Cardiac fibroblast (primary cell): ENCODE data around the gene HERC2.

Experiments used
- DNase-seq, 2 donors: peaks; one replicate each; pipeline versions ENCODE4 v3.0.0 to v3.0.0-alpha.2; 2010; ENCODE audit warnings: low read depth in 2 of 2
- H3K4me3 ChIP-seq, 2 donors: replicated peaks in 1 of 2; 1 replicate in 1 of 2; 2 replicates in 1 of 2; pipeline ENCODE4 v1.5.1; 2011; ENCODE audit warnings: low read depth in 2 of 2, low read length in 2 of 2, mild to moderate bottlenecking in 2 of 2, moderate library complexity in 1 of 2
- CTCF ChIP-seq: IDR thresholded peaks from one replicate; pipeline ENCODE4 v1.5.1; 2011; ENCODE audit warnings: low read depth, mild to moderate bottlenecking, low read length, inconsistent platforms

Gene HERC2

GRCh38 chr15:28115871-28116270, 206.1 kb downstream of the HERC2 start:
- H3K4me3 ChIP-seq = no peak overlapping the region
- DNase-seq = no peak
- TF ChIP-seq CTCF = no peak

GRCh38 chr15:28114721-28115622, 207.0 kb downstream of the HERC2 start:
- no peak for TF ChIP-seq CTCF
- DNase-seq = peak in 1 of 2 donors; percentile 21
- H3K4me3 ChIP-seq = no peak overlapping the region

GRCh38 chr15:28114114-28114455, 207.9 kb downstream of the HERC2 start:
- H3K4me3 ChIP-seq = no peak overlapping the region
- no peak for TF ChIP-seq CTCF
- no peak for DNase-seq

- DNase-seq = no peak
- H3K4me3 ChIP-seq = no peak overlapping the region
- no peak for TF ChIP-seq CTCF
These were observed 208.4 kb downstream of the HERC2 start for GRCh38 chr15:28113394-28114113.

GRCh38 chr15:28112962-28113361, 209.0 kb downstream of the HERC2 start:
- no peak for TF ChIP-seq CTCF
- H3K4me3 ChIP-seq = no peak overlapping the region
- DNase-seq = no peak

- H3K4me3 ChIP-seq = no peak overlapping the region
- DNase-seq = no peak
- no peak for TF ChIP-seq CTCF
These were observed 209.7 kb downstream of the HERC2 start for GRCh38 chr15:28112101-28112760.
